Adrenal gland (tissue), 12 donors: Measurements from ENCODE around the gene ZNF552. TPM values are rescaled to one million over a fixed set of nuclear protein-coding genes. Genes with fewer than 3 reads are reported as not detected.
A peak's percentile ranks its signal among the peaks of the same experiment; 100 is the strongest.
"Not testable (repeated sequence)": the region's sequence is repeated elsewhere in the genome, so short reads cannot be mapped to it uniquely, and the experiment has no call there.

Source experiments
- DNase-seq, 7 donors: peaks; one replicate each; pipeline ENCODE4 v3.0.0-alpha.2; 2019 to 2020
- H3K27ac ChIP-seq, 5 donors: fragments of 200-600 bp; sonication (generic) in 4 of 5; 1 replicate in 3 of 5; 2 replicates in 2 of 5; pipeline versions ENCODE4 v1.5.1 to v1.8.0; 2016 to 2020; ENCODE audit warnings: mild to moderate bottlenecking in 1 of 5
- H3K27me3 ChIP-seq: fragments of 200-600 bp; 2 replicates; pipeline ENCODE4 v1.8.0; 2021
- H3K36me3 ChIP-seq, 2 donors: fragments of 200-600 bp; replicated peaks in 1 of 2; 1 replicate in 1 of 2; 2 replicates in 1 of 2; pipeline versions ENCODE4 v1.5.1 to v1.8.0; 2018 to 2022
- H3K4me1 ChIP-seq, 2 donors: fragments of 200-600 bp; replicated peaks in 1 of 2; 1 replicate in 1 of 2; 2 replicates in 1 of 2; pipeline versions ENCODE4 v1.5.1 to v1.8.0; 2018 to 2021
- H3K4me3 ChIP-seq, 4 donors: fragments of 200-600 bp; sonication (generic) in 3 of 4; one replicate each; pipeline ENCODE4 v1.5.1; 2016 to 2018
- H3K9me3 ChIP-seq, 3 donors: fragments of 200-600 bp; sonication (generic) in 1 of 3; replicated peaks in 1 of 3; 1 replicate in 2 of 3; 2 replicates in 1 of 3; pipeline versions ENCODE4 v1.5.1 to v1.8.0; 2016 to 2021
- POLR2A ChIP-seq, 2 donors: fragments of 450-650 bp; IDR thresholded peaks; one replicate each; pipeline ENCODE4 v1.6.1; 2017; ENCODE audit warnings: antibody characterized with exemption in 2 of 2, mild to moderate bottlenecking in 2 of 2, moderate library complexity in 1 of 2
- WGBS, 4 donors: extraction: QIAGEN DNeasy Blood & Tissue Kit in 2 of 4; methylation state at CpG; one replicate each; pipeline versions ENCODE4 v1.1.5 to v1.1.7; 2013 to 2017; 5-methylcytosine and 5-hydroxymethylcytosine counted together
- intact Hi-C, 2 donors: fragments of 100-400 bp; cut with DNase I; formaldehyde crosslinking; loops; one replicate each; pipeline versions ENCODE4 v1.14.1 to v1.15.0; 2022 to 2023
- polyA plus RNA-seq, 3 donors: library from polyadenylated mRNA; stranded (reverse); fragments of 200-250 nt in 2 of 3; fragments of 350-450 nt in 1 of 3; fragmentation: Illumina TruSeq in 1 of 3; extraction: RNeasy Lipid Tissue Mini Kit (QIAGEN cat#74804) in 1 of 3; gene quantifications; one replicate each; pipeline ENCODE4 v1.2.3, GENCODE V29; 2013 to 2014
- total RNA-seq, 9 donors: library from RNA; depleted of rRNA in 4 of 9; stranded (reverse); fragments of >200 nt in 4 of 9; fragments of 120-200 nt in 1 of 9; fragmentation: NEBNext Ultra II Directional in 1 of 9; extraction: Animal tissue kit (Norgen Biotek cat#: 25700) in 1 of 9; gene quantifications; one replicate each; pipeline versions ENCODE4 v1.1.0 to v1.2.4, GENCODE V29; 2013 to 2023
- TF ChIP-seq, protein P1 (sequence below), 6 experiments: fragments of 450-650 bp in 4 of 6; fragments of 200-600 bp in 2 of 6; sonication (generic) in 1 of 6; IDR thresholded peaks; 1 replicate in 5 of 6; 2 replicates in 1 of 6; pipeline versions ENCODE4 v1.5.1 to v1.8.0; 2016 to 2021; ENCODE audit warnings: antibody characterized with exemption in 6 of 6, mild to moderate bottlenecking in 2 of 6, moderate library complexity in 1 of 6
- donor health status: healthy with polysubstance abuse.
- donor health status: Bipolar disorder and iron deficiency.
- donor health status: DM: yes; HTN: yes; CAD: no.
- donor health status: DM: no; HTN: no; CAD: no.
- donor health status: DM: no; HTN: no; CAD: no.
- donor health status: DM: yes; HTN: yes; CAD: no.

ZNF552 gene
- total and polyA plus RNA-seq, 12 donors, result 0.66 to 10.5 (median 4.2) TPM

DNA sequence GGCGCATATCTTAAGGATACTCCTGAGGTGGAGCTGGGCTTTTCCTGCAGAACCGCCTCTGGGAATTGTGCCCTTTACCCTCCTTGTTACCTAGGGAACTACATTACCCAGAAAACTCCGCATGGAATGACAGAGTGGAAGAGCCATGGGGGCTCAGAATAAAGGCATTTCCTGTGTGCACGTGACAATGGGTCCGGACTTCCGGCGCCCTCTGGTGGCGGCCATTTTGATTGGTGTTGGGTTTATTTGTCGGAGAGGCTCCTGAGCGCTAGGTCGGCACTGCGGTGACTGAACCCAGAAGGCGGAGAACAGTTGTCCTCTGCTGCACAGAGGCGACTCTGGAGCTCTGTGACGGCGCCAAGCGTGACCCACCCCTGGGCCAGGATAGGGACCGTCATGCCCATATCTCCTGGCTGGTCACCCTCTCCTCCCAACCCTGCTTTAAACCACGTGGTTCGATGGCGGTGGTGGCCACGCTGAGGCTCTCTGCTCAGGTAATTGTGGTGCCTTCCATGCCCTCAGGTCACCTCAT, 15.4 kb upstream of the ZNF552 start, which contains the start of gene ZNF587B:
Gene ZNF587B, plus strand, starts transcription at position 229 of the 532 bp plus-strand sequence. Its CDS starts 230 bp downstream, at position 459.
- intact Hi-C loops, result no loop called here
- TF ChIP-seq, protein P1, sequence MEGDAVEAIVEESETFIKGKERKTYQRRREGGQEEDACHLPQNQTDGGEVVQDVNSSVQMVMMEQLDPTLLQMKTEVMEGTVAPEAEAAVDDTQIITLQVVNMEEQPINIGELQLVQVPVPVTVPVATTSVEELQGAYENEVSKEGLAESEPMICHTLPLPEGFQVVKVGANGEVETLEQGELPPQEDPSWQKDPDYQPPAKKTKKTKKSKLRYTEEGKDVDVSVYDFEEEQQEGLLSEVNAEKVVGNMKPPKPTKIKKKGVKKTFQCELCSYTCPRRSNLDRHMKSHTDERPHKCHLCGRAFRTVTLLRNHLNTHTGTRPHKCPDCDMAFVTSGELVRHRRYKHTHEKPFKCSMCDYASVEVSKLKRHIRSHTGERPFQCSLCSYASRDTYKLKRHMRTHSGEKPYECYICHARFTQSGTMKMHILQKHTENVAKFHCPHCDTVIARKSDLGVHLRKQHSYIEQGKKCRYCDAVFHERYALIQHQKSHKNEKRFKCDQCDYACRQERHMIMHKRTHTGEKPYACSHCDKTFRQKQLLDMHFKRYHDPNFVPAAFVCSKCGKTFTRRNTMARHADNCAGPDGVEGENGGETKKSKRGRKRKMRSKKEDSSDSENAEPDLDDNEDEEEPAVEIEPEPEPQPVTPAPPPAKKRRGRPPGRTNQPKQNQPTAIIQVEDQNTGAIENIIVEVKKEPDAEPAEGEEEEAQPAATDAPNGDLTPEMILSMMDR (IDR thresholded peaks at IDR 0.05), result peak in 4 of 6 experiments; percentile 5 to 44 (median 38)
- no peak for TF ChIP-seq POLR2A (IDR thresholded peaks at IDR 0.05)
- Histone ChIP-seq H3K27ac (peak within 1 kb of the TSS in 3 of 5 donors; percentile 47 to 73 (median 59)), H3K4me1 (peaks cover 0 to 8% of the 10 kb centered on the region in 2 donors), H3K9me3 (no peaks in the 10 kb centered on the region), H3K4me3 (peak within 1 kb of the TSS in 1 of 4 donors; percentile 45), H3K27me3 (no peaks in the 10 kb centered on the region), H3K36me3 (no peaks in the 10 kb centered on the region)
- peak in 6 of 7 donors; percentile 33 to 90 (median 52) for DNase-seq
- WGBS, 4 donors, result 33 to 58% (median 40%) methylated on average over 5 to 22 of the region's 22 CpGs

DNA sequence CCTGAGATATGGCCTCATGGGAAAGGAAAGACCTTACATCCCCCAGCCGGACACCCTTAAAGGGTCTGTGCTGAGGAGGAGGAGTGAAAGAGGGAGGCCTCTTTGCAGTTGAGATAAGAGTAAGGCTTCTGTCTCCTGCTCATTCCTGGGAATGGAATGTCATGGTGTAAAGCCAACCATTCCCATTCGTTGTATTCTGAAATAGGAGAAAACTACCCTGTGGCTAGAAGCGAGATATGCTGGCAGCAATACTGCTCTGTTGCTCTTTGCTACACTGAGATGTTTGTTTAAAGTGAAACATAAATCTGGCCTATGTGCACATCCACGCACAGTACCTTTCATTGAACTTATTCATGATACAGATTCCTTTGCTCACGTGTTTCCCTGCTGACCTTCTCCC, 14.6 kb upstream of the ZNF552 start:
- no peak for DNase-seq
- Histone ChIP-seq H3K4me3 (no peak overlapping the region), H3K9me3 (no peaks in the 10 kb centered on the region), H3K27me3 (no peaks in the 10 kb centered on the region), H3K4me1 (peaks cover 0 to 8% of the 10 kb centered on the region in 2 donors), H3K27ac (no peak overlapping the region), H3K36me3 (no peaks in the 10 kb centered on the region)
- intact Hi-C loops, result no loop called here
- TF ChIP-seq, protein P1 (IDR thresholded peaks at IDR 0.05), result no peak
- no peak for TF ChIP-seq POLR2A (IDR thresholded peaks at IDR 0.05)
- 68 to 75% (median 73%) methylated on average over 5 of the region's 5 CpGs for WGBS, 4 donors

DNA sequence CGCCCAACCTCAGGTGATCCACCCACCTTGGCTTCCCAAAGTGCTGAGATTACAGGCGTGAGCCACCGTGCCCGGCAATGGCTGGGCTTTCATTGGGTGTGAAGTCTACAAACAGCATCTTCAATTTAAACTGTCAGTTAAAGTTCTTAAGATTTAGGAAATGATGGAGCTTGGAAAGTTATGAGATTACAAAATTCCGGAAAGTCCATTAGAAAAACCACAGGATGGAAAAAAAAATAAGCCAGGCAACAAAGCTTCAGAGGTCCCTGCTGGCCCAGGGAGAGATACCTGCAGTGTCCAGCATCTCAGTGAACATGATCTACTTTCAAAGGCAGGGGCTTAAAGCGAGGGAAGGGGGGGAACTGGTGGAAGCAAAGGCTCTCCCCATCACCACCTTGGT, 10.8 kb upstream of the ZNF552 start:
- intact Hi-C loops, result no loop called here
- TF ChIP-seq POLR2A (IDR thresholded peaks at IDR 0.05), result no peak
- TF ChIP-seq, protein P1 (IDR thresholded peaks at IDR 0.05), result no peak
- no peaks in the 10 kb centered on the region for H3K36me3 ChIP-seq
- no peak overlapping the region for H3K4me3 ChIP-seq
- DNase-seq, result no peak
- H3K27ac ChIP-seq, result no peak overlapping the region
- no peaks in the 10 kb centered on the region for H3K27me3 ChIP-seq
- H3K4me1 ChIP-seq, result peaks cover 0 to 6% of the 10 kb centered on the region in 2 donors
- no peaks in the 10 kb centered on the region for H3K9me3 ChIP-seq
- 92 to 96% (median 94%) methylated on average over 6 of the region's 6 CpGs for WGBS, 4 donors

DNA sequence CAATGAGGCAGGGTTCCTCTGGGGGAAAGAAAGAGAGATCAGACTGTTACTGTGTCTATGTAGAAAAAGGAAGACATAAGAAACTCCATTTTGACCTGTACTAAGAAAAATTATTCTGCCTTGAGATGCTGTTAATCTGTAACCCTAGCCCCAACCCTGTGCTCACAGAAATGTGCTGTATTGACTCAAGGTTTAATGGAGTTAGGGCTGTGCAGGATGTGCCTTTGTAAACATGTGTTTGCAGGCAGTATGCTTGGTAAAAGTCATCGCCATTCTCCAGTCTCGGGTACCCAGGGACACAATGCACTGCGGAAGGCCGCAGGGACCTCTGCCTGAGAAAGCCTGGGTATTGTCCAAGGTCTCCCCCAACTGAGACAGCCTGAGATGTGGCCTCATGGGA, 8.9 kb upstream of the ZNF552 start:
- peaks cover 0 to 12% of the 10 kb centered on the region in 2 donors for H3K4me1 ChIP-seq
- H3K27me3 ChIP-seq, H3K27ac ChIP-seq, intact Hi-C loops, H3K4me3 ChIP-seq, H3K9me3 ChIP-seq, DNase-seq, H3K36me3 ChIP-seq: not testable (repeated sequence)
- 50 to 85% (median 64%) methylated on average over 4 of the region's 4 CpGs for WGBS, 4 donors

DNA sequence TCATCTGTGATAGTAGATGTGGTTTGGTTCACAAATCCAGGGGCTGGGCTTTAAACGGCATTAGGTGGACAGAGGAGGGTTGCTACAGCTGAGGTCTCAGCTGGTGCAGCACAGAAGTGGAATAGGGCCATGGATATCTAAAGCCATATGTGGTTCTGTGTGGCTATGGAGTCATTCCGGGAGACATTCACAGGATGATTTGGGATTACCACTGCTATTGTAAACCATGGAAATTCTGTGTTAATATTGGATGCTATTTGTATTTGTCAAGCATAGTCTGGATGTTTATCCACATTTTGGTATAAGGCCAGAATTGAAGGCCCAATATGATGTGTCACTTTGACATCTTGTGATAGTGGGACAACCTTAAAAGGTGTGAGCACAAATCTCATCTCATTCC, 8.4 kb upstream of the ZNF552 start:
- intact Hi-C loops, H3K27ac ChIP-seq, DNase-seq, H3K36me3 ChIP-seq, H3K4me3 ChIP-seq, H3K9me3 ChIP-seq, H3K27me3 ChIP-seq: not testable (repeated sequence)
- 67 to 92% (median 90%) methylated on average over 1 to 2 of the region's 2 CpGs for WGBS, 4 donors
- peaks cover 0 to 12% of the 10 kb centered on the region in 2 donors for H3K4me1 ChIP-seq

DNA sequence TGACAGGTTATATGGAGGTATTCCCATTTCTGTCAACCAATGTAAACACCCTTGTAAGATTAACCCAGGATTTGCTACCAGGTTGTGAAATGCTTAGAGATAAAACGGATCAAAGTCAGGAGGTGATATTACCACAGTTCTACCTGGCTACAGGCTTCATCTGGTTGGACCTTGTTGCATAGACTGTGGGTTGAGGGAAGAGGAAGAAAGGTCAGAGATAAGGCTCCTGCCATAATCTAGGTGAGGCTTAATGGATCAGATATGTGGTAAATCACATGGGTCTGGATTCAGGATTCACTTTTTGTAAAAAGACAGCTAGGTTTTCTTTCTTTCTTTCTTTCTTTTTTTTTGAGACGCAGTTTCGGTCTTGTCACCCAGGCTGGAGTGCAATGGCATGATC, 6.8 kb upstream of the ZNF552 start:
- H3K9me3 ChIP-seq, H3K27ac ChIP-seq, DNase-seq, H3K36me3 ChIP-seq, intact Hi-C loops, H3K4me3 ChIP-seq, H3K27me3 ChIP-seq: not testable (repeated sequence)
- 98 to 100% (median 100%) methylated on average over 2 to 3 of the region's 3 CpGs for WGBS, 4 donors
- peaks cover 0 to 12% of the 10 kb centered on the region in 2 donors for H3K4me1 ChIP-seq

DNA sequence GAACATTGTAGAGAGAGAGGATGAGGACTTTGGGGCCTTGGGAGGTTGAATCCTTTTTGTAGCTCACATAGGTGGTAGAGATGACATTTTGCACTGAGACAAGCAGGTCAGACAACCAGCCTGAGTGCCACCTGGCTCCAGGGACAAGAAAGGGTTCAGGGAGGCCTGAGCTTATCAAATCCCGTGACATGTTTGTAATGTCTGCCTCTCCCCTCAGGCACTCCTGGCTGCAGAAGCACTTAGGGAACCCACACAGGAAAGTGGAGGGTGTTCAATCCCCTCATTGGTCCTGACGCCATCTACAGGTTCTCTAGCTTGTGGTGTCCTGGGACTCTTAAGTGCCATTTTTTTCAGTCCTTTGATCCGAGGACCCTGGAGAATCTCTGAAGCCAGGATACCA, 6.4 kb upstream of the ZNF552 start:
- H3K36me3 ChIP-seq, H3K27me3 ChIP-seq, DNase-seq, H3K4me3 ChIP-seq, H3K9me3 ChIP-seq, H3K27ac ChIP-seq, intact Hi-C loops: not testable (repeated sequence)
- WGBS, 4 donors, result 58 to 77% (median 70%) methylated on average over 2 to 3 of the region's 3 CpGs
- H3K4me1 ChIP-seq, result peaks cover 0 to 12% of the 10 kb centered on the region in 2 donors
